ENCODE data around the gene SGPL1.

DNA sequence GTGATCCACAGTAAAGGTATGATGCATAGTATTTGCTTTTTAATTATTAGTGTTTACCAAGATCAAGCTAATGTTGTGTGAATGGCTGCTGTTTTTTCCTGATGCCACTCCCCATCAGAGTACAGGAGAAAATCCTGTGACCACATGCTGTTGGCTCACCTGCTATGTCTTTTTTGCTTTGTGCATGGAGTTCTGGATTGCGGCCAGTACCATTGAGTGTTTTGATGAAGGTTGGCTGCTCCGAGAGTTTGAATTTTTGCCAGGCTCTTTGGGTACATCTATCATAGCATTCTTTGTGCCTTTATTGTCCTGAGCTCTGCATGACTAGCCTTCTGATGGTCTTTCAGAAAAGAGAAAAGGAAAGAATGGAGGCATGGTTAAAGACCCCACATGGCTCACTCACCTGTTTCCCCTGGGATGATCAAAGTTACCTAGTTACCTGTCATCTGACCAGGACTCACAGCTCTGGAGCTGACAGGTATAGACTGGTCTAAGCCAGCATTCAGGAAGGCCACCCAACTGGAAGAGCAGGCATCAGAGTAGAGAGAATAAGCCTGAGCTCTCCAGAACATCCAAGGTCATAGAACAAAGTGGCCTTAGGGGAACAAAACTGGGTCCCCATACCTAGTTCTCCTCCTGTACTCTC lies 11.8 kb upstream of the SGPL1 start:
- TF ChIP-seq SPI1 (IDR thresholded peaks at IDR 0.05; ENCODE audit: low read depth, low read length) (no peak), POLR2A (IDR thresholded peaks at IDR 0.05; ENCODE audit: low read depth, low read length) (no peak), POLR2AphosphoS5 (IDR thresholded peaks at IDR 0.05; ENCODE audit: low read depth, low read length) (no peak), TAF1 (IDR thresholded peaks at IDR 0.05; ENCODE audit: low read depth, low read length) (no peak), PAX5 (IDR thresholded peaks at IDR 0.05; ENCODE audit: insufficient read depth, low read length, severe bottlenecking) (no peak)

Data from GM12891 (cell line).